ENCODE results near the gene PAX3. TPM values are rescaled to one million over a fixed set of nuclear protein-coding genes. Genes with fewer than 3 reads are reported as not detected.

Gene PAX3
- total RNA-seq, 1 donor from 2014 or later, result 0.25 TPM

- no peak for DNase-seq (ENCODE audit: low spot score in 2 of 2, unreplicated experiment in 2 of 2)
- Mint-ChIP-seq H3K36me3 (no peaks in the 10 kb centered on the region), H3K27ac (no peak overlapping the region), H3K27me3 (ENCODE audit: low read depth) (peaks cover 85% of the 10 kb centered on the region), H3K4me3 (no peak overlapping the region), H3K4me1 (peaks cover 15% of the 10 kb centered on the region), H3K9me3 (no peaks in the 10 kb centered on the region)
- no peak for TF ChIP-seq CTCF (IDR thresholded peaks at IDR 0.05; ENCODE audit: unreplicated experiment)
Observed at GRCh38 chr2:222239091-222239490, 59.7 kb downstream of the PAX3 start.

GRCh38 chr2:222238072-222238471, 60.7 kb downstream of the PAX3 start:
- no peak for TF ChIP-seq CTCF (IDR thresholded peaks at IDR 0.05; ENCODE audit: unreplicated experiment)
- Mint-ChIP-seq H3K4me3 (no peak overlapping the region), H3K36me3 (no peaks in the 10 kb centered on the region), H3K27ac (no peak overlapping the region), H3K4me1 (peaks cover 15% of the 10 kb centered on the region), H3K9me3 (no peaks in the 10 kb centered on the region), H3K27me3 (ENCODE audit: low read depth) (peaks cover 82% of the 10 kb centered on the region)
- DNase-seq (ENCODE audit: low spot score in 2 of 2, unreplicated experiment in 2 of 2), result no peak

- Mint-ChIP-seq H3K36me3 (no peaks in the 10 kb centered on the region), H3K27ac (no peak overlapping the region), H3K9me3 (no peaks in the 10 kb centered on the region), H3K27me3 (ENCODE audit: low read depth) (peaks cover 41% of the 10 kb centered on the region), H3K4me3 (no peak overlapping the region), H3K4me1 (peaks cover 3% of the 10 kb centered on the region)
- no peak for DNase-seq (ENCODE audit: low spot score in 2 of 2, unreplicated experiment in 2 of 2)
- TF ChIP-seq CTCF (IDR thresholded peaks at IDR 0.05; ENCODE audit: unreplicated experiment), result no peak
Observed at GRCh38 chr2:222232839-222233238, 66.0 kb downstream of the PAX3 start.

- DNase-seq (ENCODE audit: low spot score in 2 of 2, unreplicated experiment in 2 of 2), result no peak
- H3K4me1 Mint-ChIP-seq, result peaks cover 3% of the 10 kb centered on the region
- H3K27ac Mint-ChIP-seq, result no peak overlapping the region
- H3K27me3 Mint-ChIP-seq (ENCODE audit: low read depth), result peaks cover 39% of the 10 kb centered on the region
- TF ChIP-seq CTCF (IDR thresholded peaks at IDR 0.05; ENCODE audit: unreplicated experiment), result no peak
- H3K9me3 Mint-ChIP-seq, result no peaks in the 10 kb centered on the region
- no peaks in the 10 kb centered on the region for H3K36me3 Mint-ChIP-seq
- H3K4me3 Mint-ChIP-seq, result no peak overlapping the region
Observed at GRCh38 chr2:222232372-222232771, 66.4 kb downstream of the PAX3 start.

GRCh38 chr2:222228054-222228453, 70.7 kb downstream of the PAX3 start:
- Mint-ChIP-seq H3K36me3 (no peaks in the 10 kb centered on the region), H3K4me3 (no peak overlapping the region), H3K4me1 (peaks cover 3% of the 10 kb centered on the region), H3K27ac (no peak overlapping the region), H3K27me3 (ENCODE audit: low read depth) (peaks cover 33% of the 10 kb centered on the region), H3K9me3 (no peaks in the 10 kb centered on the region)
- no peak for DNase-seq (ENCODE audit: low spot score in 2 of 2, unreplicated experiment in 2 of 2)
- no peak for TF ChIP-seq CTCF (IDR thresholded peaks at IDR 0.05; ENCODE audit: unreplicated experiment)

GRCh38 chr2:222218786-222219185, 80.0 kb downstream of the PAX3 start:
- Mint-ChIP-seq H3K27me3 (ENCODE audit: low read depth) (peaks cover 67% of the 10 kb centered on the region), H3K27ac (no peak overlapping the region), H3K4me1 (peaks cover 26% of the 10 kb centered on the region), H3K36me3 (no peaks in the 10 kb centered on the region), H3K4me3 (peak overlapping the region; percentile 1), H3K9me3 (no peaks in the 10 kb centered on the region)
- TF ChIP-seq CTCF (IDR thresholded peaks at IDR 0.05; ENCODE audit: unreplicated experiment), result no peak
- DNase-seq (ENCODE audit: low spot score in 2 of 2, unreplicated experiment in 2 of 2), result no peak

Measured in mesothelial cell of epicardium (in vitro differentiated cells).